Activated CD8-positive, alpha-beta T cell treated with anti-CD3 and anti-CD28 coated beads for 36 hours (primary cell): ENCODE measurements around the gene PIK3C2G. TPM values are rescaled to one million over a fixed set of nuclear protein-coding genes. Genes with fewer than 3 reads are reported as not detected.
A peak's percentile ranks its signal among the peaks of the same experiment; 100 is the strongest.
"Not testable (repeated sequence)": the region's sequence is repeated elsewhere in the genome, so short reads cannot be mapped to it uniquely, and the experiment has no call there.

ENCODE experiments used
- ATAC-seq: fragments of 200-7000 bp; cut with Tn5 transposase; one replicate; pipeline ENCODE4 v1.10.0; 2021; ENCODE audit warnings: mild to moderate bottlenecking, moderate library complexity
- CTCF ChIA-PET: fragments of 350-600 bp; sonication (Branson Sonifier 250); formaldehyde crosslinking; loops from one replicate; lab custom pipeline; 2021; ENCODE audit warnings: antibody characterized with exemption; lab: Charles Lee
- POLR2A ChIA-PET: fragments of 350-600 bp; sonication (Branson Sonifier 250); formaldehyde crosslinking; loops from one replicate; lab custom pipeline; 2021; ENCODE audit warnings: antibody characterized with exemption; lab: Charles Lee
- DNase-seq: peaks from one replicate; pipeline ENCODE4 v3.0.0-alpha.2; 2020
- H3K27ac Mint-ChIP-seq: one replicate; pipeline ENCODE4 v1.8.0; 2021; ENCODE audit warnings: mild to moderate bottlenecking, mixed read lengths
- H3K27me3 Mint-ChIP-seq: one replicate; pipeline ENCODE4 v1.8.0; 2021; ENCODE audit warnings: mixed read lengths
- H3K36me3 Mint-ChIP-seq: one replicate; pipeline ENCODE4 v1.8.0; 2021; ENCODE audit warnings: low read depth, mixed read lengths
- H3K4me1 Mint-ChIP-seq: one replicate; pipeline ENCODE4 v1.8.0; 2021; ENCODE audit warnings: low read depth, mixed read lengths
- H3K4me3 Mint-ChIP-seq: one replicate; pipeline ENCODE4 v1.8.0; 2021; ENCODE audit warnings: mild to moderate bottlenecking, moderate library complexity, mixed read lengths
- H3K9me3 Mint-ChIP-seq: one replicate; pipeline ENCODE4 v1.8.0; 2021; ENCODE audit warnings: mixed read lengths
- CTCF ChIP-seq: fragments of 200-600 bp; IDR thresholded peaks from one replicate; pipeline ENCODE4 v1.8.0; 2022; ENCODE audit warnings: antibody characterized with exemption, mild to moderate bottlenecking
- intact Hi-C: fragments of 100-400 bp; cut with micrococcal nuclease; formaldehyde crosslinking; loops from one replicate; pipeline ENCODE4 v1.10.0; 2022
- total RNA-seq, 2 experiments: library from RNA; stranded (reverse); gene quantifications; one replicate each; pipeline ENCODE4 v1.2.3, GENCODE V29; 2021

PIK3C2G gene
- total RNA-seq, 2 experiments from 2014 or later: not detected

GRCh38 chr12:18250313-18250916, 10.9 kb upstream of the PIK3C2G start:
- no peaks in the 10 kb centered on the region for H3K36me3 Mint-ChIP-seq
- no peak for ATAC-seq
- H3K4me1 Mint-ChIP-seq: no peaks in the 10 kb centered on the region
- peak; percentile 2 for DNase-seq
- POLR2A ChIA-PET: no interaction called here
- H3K4me3 Mint-ChIP-seq: no peak overlapping the region
- H3K27ac Mint-ChIP-seq: no peak overlapping the region
- TF ChIP-seq CTCF: peak; percentile 65
- CTCF ChIA-PET: interaction anchor here (0.6 to 1.9 kb wide), 6 partner anchors 10 to 1051 kb away, joined by 3 to 12 read pairs (median 4); partner anchors contain the start of gene PIK3C2G
- no peaks in the 10 kb centered on the region for H3K27me3 Mint-ChIP-seq
- intact Hi-C loops: loop anchor here (10.0 kb wide), 1 partner anchor 1044 kb away; no protein-coding TSS in a partner anchor
- H3K9me3 Mint-ChIP-seq: no peaks in the 10 kb centered on the region

GRCh38 chr12:18254081-18254480, 7.2 kb upstream of the PIK3C2G start:
- no peak overlapping the region for H3K27ac Mint-ChIP-seq
- no peaks in the 10 kb centered on the region for H3K36me3 Mint-ChIP-seq
- ATAC-seq: no peak
- ChIA-PET POLR2A (no interaction called here), CTCF (no interaction called here)
- H3K4me1 Mint-ChIP-seq: no peaks in the 10 kb centered on the region
- no peaks in the 10 kb centered on the region for H3K9me3 Mint-ChIP-seq
- intact Hi-C loops: loop anchor here (10.0 kb wide), 1 partner anchor 1041 kb away; no protein-coding TSS in a partner anchor
- TF ChIP-seq CTCF: no peak
- H3K27me3 Mint-ChIP-seq: no peaks in the 10 kb centered on the region
- DNase-seq: no peak
- H3K4me3 Mint-ChIP-seq: no peak overlapping the region

- DNase-seq, POLR2A ChIA-PET, CTCF ChIA-PET, H3K36me3 Mint-ChIP-seq, H3K27ac Mint-ChIP-seq, ATAC-seq, H3K27me3 Mint-ChIP-seq, H3K9me3 Mint-ChIP-seq, H3K4me1 Mint-ChIP-seq, H3K4me3 Mint-ChIP-seq: not testable (repeated sequence)
- intact Hi-C loops: loop anchor here (10.0 kb wide), 1 partner anchor 1040 kb away; no protein-coding TSS in a partner anchor
Observed at GRCh38 chr12:18255004-18255403, 6.3 kb upstream of the PIK3C2G start.

GRCh38 chr12:18257251-18257650, 4.1 kb upstream of the PIK3C2G start:
- Mint-ChIP-seq H3K9me3 (no peaks in the 10 kb centered on the region), H3K27me3 (no peaks in the 10 kb centered on the region), H3K27ac (no peak overlapping the region), H3K36me3 (no peaks in the 10 kb centered on the region), H3K4me1 (no peaks in the 10 kb centered on the region), H3K4me3 (no peak overlapping the region)
- TF ChIP-seq CTCF: no peak
- POLR2A ChIA-PET: no interaction called here
- ATAC-seq (no peak), DNase-seq (no peak)
- CTCF ChIA-PET: no interaction called here
- intact Hi-C loops: loop anchor here (10.0 kb wide), 1 partner anchor 1038 kb away; no protein-coding TSS in a partner anchor

GRCh38 chr12:18258929-18259328, 2.4 kb upstream of the PIK3C2G start:
- ATAC-seq: no peak
- no peak overlapping the region for H3K27ac Mint-ChIP-seq

More at GRCh38 chr12:18258929-18259328, 2.4 kb upstream of the PIK3C2G start:
- DNase-seq: no peak
- no peak for TF ChIP-seq CTCF
- no peaks in the 10 kb centered on the region for H3K9me3 Mint-ChIP-seq
- no peaks in the 10 kb centered on the region for H3K36me3 Mint-ChIP-seq
- intact Hi-C loops: loop anchor here (10.0 kb wide), 1 partner anchor 1036 kb away; no protein-coding TSS in a partner anchor
- ChIA-PET CTCF (interaction anchor here (1.4 kb wide), 1 partner anchor 61 kb away, joined by 3 read pairs; no protein-coding TSS in a partner anchor), POLR2A (no interaction called here)
- H3K4me1 Mint-ChIP-seq: no peaks in the 10 kb centered on the region
- H3K4me3 Mint-ChIP-seq: no peak overlapping the region
- no peaks in the 10 kb centered on the region for H3K27me3 Mint-ChIP-seq
